ENCODE results near the gene CNRIP1.

CNRIP1 gene

DNA sequence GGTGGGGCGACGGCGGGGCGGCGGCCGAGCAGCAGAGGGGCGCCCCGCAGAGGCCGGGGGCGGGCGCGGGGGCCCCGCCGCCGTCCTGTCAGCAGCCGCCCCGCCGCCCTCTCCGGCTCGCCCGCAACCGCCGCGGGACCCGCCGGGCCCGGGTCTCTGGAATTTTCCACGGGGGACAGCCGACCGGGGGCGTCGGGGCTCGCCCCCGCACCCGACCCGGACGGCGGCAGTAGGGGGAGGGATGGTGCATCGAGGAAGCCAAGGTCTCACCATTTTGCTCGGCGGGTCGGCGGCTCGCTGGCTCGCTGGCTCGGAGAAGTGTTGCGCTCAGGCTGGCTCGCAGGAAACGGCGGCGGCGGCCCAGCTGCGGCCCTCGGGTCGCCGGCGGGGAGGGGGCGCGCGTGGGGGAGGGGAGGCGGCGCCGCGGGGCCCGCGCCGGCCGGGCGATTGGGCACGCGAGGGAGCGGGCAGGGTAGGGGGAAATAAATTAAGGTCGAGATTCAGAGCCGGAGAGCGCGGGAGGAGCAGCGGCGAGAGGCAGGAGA lies 67.8 kb downstream of the CNRIP1 start:
- peak in 2 of 3 donors; percentile 22 to 26 for DNase-seq (ENCODE audit: low read depth in 2 of 3, low spot score in 1 of 3)

GRCh38 chr2:68251187-68251854 lies 68.4 kb downstream of the CNRIP1 start:
- DNase-seq (ENCODE audit: low read depth in 2 of 3, low spot score in 1 of 3), result peak; percentile 47 to 62 (median 62)

DNA sequence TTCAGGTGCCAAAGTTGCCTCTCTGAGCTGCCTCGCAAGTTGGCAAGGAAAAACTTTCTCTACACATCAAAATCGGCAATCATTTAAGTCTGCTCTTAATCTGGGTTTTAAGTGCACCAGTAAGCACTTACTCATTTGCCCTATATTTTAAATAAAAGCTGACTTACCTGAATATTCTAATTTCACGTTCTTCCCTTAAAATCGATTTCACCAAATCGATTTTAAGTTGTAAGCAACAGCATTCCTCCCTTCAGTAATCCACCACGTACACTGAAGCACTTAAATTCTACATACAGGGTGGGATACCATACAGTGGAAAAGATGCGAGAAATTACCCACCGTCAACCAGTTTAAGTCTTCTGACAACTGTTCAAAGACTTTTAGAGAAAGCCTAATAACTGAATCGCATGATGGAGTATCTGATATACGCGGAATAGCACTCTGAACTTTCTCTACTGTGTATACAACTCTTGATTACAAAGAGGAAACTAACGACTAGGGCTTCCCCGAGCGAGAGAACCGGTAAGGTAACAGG lies 69.0 kb downstream of the CNRIP1 start:
- no peak for DNase-seq (ENCODE audit: low read depth in 2 of 3, low spot score in 1 of 3)

DNA sequence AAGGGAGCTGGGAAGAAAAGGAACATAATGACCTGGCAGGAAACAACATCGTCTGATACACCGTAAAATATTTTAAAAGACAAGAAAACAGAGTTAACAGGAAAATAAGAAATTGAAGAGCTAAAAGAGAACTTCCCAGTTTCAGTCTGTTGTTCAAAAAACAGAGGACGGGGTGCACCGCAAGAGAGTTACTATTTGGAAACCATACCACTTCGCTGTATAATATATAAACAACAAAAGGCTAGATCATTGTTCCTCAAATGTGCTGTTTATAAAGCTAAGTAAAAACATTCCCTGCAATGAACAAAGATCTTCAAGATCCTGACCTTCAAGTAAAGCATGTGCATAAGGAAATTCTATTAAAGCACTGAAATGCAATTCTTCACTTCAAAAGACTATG lies 69.6 kb downstream of the CNRIP1 start:
- no peak for DNase-seq (ENCODE audit: low read depth in 2 of 3, low spot score in 1 of 3)

GRCh38 chr2:68248806-68249205 lies 70.9 kb downstream of the CNRIP1 start:
- no peak for DNase-seq (ENCODE audit: low read depth in 2 of 3, low spot score in 1 of 3)

- DNase-seq (ENCODE audit: low read depth in 2 of 3, low spot score in 1 of 3), result no peak
Observed at GRCh38 chr2:68248361-68248760, 71.4 kb downstream of the CNRIP1 start.

DNA sequence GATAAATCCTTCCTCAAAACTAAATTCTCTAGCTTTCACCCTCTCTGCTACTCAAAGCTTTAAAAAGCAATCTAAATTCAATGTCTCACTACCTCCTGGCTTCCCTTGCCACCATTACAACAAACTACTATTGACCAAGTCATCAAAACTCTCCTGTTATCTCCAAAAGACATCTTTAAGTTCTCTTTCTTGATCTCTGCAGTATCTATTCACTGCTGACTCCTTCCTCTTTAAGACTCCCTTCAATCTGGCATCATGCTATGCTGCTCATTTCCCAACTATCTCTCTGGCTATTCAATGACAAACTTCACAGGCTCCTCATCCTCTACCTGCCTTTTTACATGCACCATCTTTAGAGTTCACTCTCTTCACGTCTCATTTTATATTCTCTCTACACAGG lies 73.4 kb downstream of the CNRIP1 start:
- DNase-seq (ENCODE audit: low read depth in 2 of 3, low spot score in 1 of 3), result no peak

DNA sequence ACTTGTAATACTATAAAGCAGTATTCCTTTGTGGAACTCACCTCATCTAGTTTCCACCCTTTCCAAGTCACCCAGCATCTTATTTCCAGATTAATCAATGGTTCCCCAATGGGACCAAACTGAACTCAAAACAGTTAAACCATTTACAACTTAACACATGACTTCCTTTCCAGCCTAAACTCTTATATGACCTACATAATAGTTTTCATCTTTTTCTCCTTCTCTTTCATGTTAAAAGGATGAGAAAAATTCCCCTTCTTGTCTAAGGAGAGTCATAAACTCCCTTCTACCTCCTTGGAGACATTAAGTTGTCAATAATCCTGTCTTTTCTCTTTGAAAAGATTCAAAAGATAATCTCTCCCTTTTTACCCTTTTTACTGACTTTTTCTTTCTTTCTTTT lies 74.1 kb downstream of the CNRIP1 start:
- DNase-seq (ENCODE audit: low read depth in 2 of 3, low spot score in 1 of 3), result no peak

GRCh38 chr2:68245066-68245465 lies 74.7 kb downstream of the CNRIP1 start:
- DNase-seq (ENCODE audit: low read depth in 2 of 3, low spot score in 1 of 3), result no peak

DNA sequence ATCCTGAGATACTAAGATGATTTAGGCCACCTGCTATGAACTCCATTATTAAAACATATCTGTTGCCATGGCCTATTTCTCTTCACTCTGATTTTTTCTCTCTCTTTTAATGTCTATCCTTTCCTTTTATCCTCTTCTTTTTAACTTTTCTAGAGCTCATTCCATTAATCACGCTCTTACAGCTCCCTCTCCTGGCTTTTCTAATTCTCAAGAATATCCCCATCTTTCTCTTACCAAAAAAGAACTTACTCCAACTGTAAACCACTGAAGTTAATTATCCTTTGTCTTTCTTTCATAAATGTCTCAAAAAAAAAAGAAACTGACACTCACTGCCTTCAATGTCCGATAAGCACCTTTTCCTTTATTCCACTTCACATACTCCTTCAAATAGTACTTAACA lies 75.3 kb downstream of the CNRIP1 start:
- no peak for DNase-seq (ENCODE audit: low read depth in 2 of 3, low spot score in 1 of 3)
